Measurements from ENCODE around the gene MINDY4. TPM values are rescaled to one million over a fixed set of nuclear protein-coding genes. Genes with fewer than 3 reads are reported as not detected.

MINDY4 gene
- total RNA-seq, 2 donors from 2014 or later = 5.4 to 8.8 TPM

DNA sequence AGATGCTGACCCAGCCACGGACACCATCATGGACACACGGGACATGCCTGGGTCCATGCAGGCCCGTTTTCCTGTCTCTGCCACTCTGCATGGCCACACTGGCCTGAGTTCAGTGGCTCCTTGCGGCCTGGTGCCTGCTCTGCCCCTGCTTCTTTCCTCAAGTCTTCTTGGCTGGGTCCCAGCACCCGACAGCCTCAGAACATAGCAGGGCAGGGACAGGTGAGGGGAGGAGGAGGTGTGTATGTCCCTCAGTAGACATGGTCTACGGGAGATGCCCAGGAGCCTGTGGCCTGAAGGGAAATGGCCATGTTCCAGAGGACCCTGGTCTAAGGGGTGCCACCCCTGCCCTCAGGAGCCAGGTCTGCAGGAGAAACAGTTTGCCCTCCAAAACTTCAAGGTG, 138.2 kb downstream of the MINDY4 start:
- Histone ChIP-seq H3K36me3 (no peaks in the 10 kb centered on the region), H3K27me3 (no peaks in the 10 kb centered on the region), H3K4me1 (peaks cover 2 to 98% of the 10 kb centered on the region in 2 donors), H3K4me3 (no peak overlapping the region), H3K9me3 (no peaks in the 10 kb centered on the region), H3K27ac (peak overlapping the region; percentile 82 to 94)
- TF ChIP-seq, protein P1, sequence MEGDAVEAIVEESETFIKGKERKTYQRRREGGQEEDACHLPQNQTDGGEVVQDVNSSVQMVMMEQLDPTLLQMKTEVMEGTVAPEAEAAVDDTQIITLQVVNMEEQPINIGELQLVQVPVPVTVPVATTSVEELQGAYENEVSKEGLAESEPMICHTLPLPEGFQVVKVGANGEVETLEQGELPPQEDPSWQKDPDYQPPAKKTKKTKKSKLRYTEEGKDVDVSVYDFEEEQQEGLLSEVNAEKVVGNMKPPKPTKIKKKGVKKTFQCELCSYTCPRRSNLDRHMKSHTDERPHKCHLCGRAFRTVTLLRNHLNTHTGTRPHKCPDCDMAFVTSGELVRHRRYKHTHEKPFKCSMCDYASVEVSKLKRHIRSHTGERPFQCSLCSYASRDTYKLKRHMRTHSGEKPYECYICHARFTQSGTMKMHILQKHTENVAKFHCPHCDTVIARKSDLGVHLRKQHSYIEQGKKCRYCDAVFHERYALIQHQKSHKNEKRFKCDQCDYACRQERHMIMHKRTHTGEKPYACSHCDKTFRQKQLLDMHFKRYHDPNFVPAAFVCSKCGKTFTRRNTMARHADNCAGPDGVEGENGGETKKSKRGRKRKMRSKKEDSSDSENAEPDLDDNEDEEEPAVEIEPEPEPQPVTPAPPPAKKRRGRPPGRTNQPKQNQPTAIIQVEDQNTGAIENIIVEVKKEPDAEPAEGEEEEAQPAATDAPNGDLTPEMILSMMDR (IDR thresholded peaks at IDR 0.05) = no peak
- DNase-seq (ENCODE audit: low spot score) = no peak

DNA sequence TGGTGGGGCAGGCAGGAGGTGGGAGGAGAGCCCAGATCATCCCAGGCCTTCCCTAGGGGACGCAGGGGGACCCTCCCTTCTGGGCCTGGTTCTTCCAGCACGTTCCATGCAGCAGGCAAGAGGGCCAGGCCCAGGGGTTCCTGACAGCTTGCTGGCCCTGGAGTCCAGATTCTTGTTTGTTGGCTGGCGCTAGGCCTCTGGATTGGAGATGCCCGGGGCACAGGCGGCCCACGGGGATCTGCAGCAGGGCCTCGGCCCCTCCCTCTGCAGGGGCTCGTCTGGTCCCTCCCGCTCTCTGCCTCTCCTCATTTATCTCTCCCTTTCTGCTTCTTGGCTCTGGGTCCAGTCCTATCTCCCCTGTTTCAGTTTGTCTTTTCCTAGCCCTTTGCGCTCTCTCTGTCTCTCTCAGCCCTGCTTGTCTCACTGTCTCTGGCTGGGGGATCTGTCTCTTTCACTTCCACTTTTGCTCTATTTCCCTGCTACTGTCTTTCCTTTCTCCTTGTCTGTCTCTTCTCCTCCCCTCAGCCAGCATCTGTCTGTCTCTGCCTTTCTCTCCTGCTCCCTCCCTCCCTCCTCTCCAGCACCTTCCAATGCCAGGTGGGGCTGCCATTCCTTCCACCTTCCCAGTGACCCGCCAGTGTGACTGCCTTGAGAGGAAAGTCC, 139.3 kb downstream of the MINDY4 start:
- Histone ChIP-seq H3K36me3 (no peaks in the 10 kb centered on the region), H3K27me3 (no peaks in the 10 kb centered on the region), H3K27ac (peak overlapping the region; percentile 82 to 94), H3K4me3 (no peak overlapping the region), H3K4me1 (peaks cover 2 to 98% of the 10 kb centered on the region in 2 donors), H3K9me3 (no peaks in the 10 kb centered on the region)
- TF ChIP-seq, protein P1 (IDR thresholded peaks at IDR 0.05) = no peak
- DNase-seq (ENCODE audit: low spot score) = no peak

- Histone ChIP-seq H3K9me3 (no peaks in the 10 kb centered on the region), H3K27me3 (no peaks in the 10 kb centered on the region), H3K4me3 (peak overlapping the region; percentile 44 to 54), H3K36me3 (no peaks in the 10 kb centered on the region), H3K27ac (peak overlapping the region; percentile 82 to 94), H3K4me1 (peaks cover under 1 to 98% of the 10 kb centered on the region in 2 donors)
- no peak for DNase-seq (ENCODE audit: low spot score)
- TF ChIP-seq, protein P1 (IDR thresholded peaks at IDR 0.05) = no peak
Observed at GRCh38 chr7:30911133-30911532, 139.9 kb downstream of the MINDY4 start.

DNA sequence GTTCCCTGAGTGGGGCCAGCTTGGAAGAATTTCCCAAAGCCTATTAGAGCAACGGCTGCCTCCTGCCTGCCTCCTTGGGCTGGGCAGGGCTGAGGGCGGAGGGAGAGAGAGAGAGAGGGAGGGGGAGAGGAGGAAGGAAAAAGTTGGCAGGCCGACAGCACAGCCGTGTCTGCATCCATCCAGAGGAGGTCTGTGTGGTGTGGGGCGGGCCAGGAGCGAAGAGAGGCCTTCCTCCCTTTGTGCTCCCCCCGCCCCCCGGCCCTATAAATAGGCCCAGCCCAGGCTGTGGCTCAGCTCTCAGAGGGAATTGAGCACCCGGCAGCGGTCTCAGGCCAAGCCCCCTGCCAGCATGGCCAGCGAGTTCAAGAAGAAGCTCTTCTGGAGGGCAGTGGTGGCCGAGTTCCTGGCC, 140.3 kb downstream of the MINDY4 start, which contains the start of gene AQP1:
Gene AQP1 (plus strand): TSS at position 293 of the 409 bp plus-strand sequence. CDS start 57 bp downstream, at position 350.
- Histone ChIP-seq H3K27me3 (no peaks in the 10 kb centered on the region), H3K36me3 (no peaks in the 10 kb centered on the region), H3K4me1 (peaks cover 0 to 98% of the 10 kb centered on the region in 2 donors), H3K9me3 (no peaks in the 10 kb centered on the region), H3K27ac (peak within 1 kb of the TSS; percentile 82 to 94), H3K4me3 (peak within 1 kb of the TSS; percentile 44 to 54)
- peak; percentile 72 for DNase-seq (ENCODE audit: low spot score)
- TF ChIP-seq, protein P1 (IDR thresholded peaks at IDR 0.05) = peak in 1 of 2 donors; percentile 34

GRCh38 chr7:30912021-30912730, 141.0 kb downstream of the MINDY4 start:
- Histone ChIP-seq H3K9me3 (no peaks in the 10 kb centered on the region), H3K27ac (peak overlapping the region; percentile 82 to 94), H3K27me3 (no peaks in the 10 kb centered on the region), H3K36me3 (no peaks in the 10 kb centered on the region), H3K4me1 (peaks cover 0 to 98% of the 10 kb centered on the region in 2 donors), H3K4me3 (peak overlapping the region; percentile 44 to 54)
- TF ChIP-seq, protein P1 (IDR thresholded peaks at IDR 0.05) = no peak
- DNase-seq (ENCODE audit: low spot score) = no peak

All from right atrium auricular region (tissue), 2 donors.